ENCODE measurements around the gene CERS1. TPM values are rescaled to one million over a fixed set of nuclear protein-coding genes. Genes with fewer than 3 reads are reported as not detected.
A peak's percentile ranks its signal among the peaks of the same experiment; 100 is the strongest.

The CERS1 gene
- total RNA-seq, 2 donors from 2014 or later: 0.26 to 0.66 TPM

- intact Hi-C loops (cut with DNase I): no loop called here
- Histone ChIP-seq H3K4me3 (no peak overlapping the region), H3K36me3 (replicated peaks in 1 of 2; ENCODE audit: insufficient read depth in 1 of 2, low read depth in 2 of 2) (peaks cover 40 to 44% of the 10 kb centered on the region in 2 donors), H3K27me3 (no peaks in the 10 kb centered on the region), H3K9me3 (no peaks in the 10 kb centered on the region), H3K4me1 (peaks cover 32% of the 10 kb centered on the region), H3K27ac (no peak overlapping the region)
- DNase-seq (no peak), ATAC-seq (no peak)
- WGBS, 2 donors: 89 to 94% methylated on average over 25 to 31 of the region's 31 CpGs
- TF ChIP-seq POLR2A (IDR thresholded peaks at IDR 0.05) (no peak), CTCF (IDR thresholded peaks at IDR 0.05) (no peak)
These were observed 44.2 kb downstream of the CERS1 start for GRCh38 chr19:18851673-18852325.

- H3K4me1 ChIP-seq: peaks cover 38% of the 10 kb centered on the region
- TF ChIP-seq CTCF (IDR thresholded peaks at IDR 0.05) (no peak), POLR2A (IDR thresholded peaks at IDR 0.05) (no peak)
- H3K27ac ChIP-seq: peak overlapping the region in 1 of 4 donors; percentile 62
- intact Hi-C loops (cut with DNase I): no loop called here
- H3K4me3 ChIP-seq: no peak overlapping the region
- no peaks in the 10 kb centered on the region for H3K9me3 ChIP-seq
- peaks cover 29 to 34% of the 10 kb centered on the region in 2 donors for H3K36me3 ChIP-seq (replicated peaks in 1 of 2; ENCODE audit: insufficient read depth in 1 of 2, low read depth in 2 of 2)
- DNase-seq (no peak), ATAC-seq (no peak)
- 81 to 82% methylated on average over 17 to 27 of the region's 27 CpGs for WGBS, 2 donors
- no peaks in the 10 kb centered on the region for H3K27me3 ChIP-seq
These were observed 45.2 kb downstream of the CERS1 start for GRCh38 chr19:18850471-18851375.

GRCh38 chr19:18849838-18850400, 46.0 kb downstream of the CERS1 start:
- Histone ChIP-seq H3K36me3 (replicated peaks in 1 of 2; ENCODE audit: insufficient read depth in 1 of 2, low read depth in 2 of 2) (peaks cover 25 to 26% of the 10 kb centered on the region in 2 donors), H3K27ac (peak overlapping the region in 2 of 4 donors; percentile 51 to 62), H3K4me3 (no peak overlapping the region), H3K9me3 (no peaks in the 10 kb centered on the region), H3K27me3 (no peaks in the 10 kb centered on the region), H3K4me1 (peaks cover 46% of the 10 kb centered on the region)
- DNase-seq: no peak
- 65 to 77% methylated on average over 15 of the region's 16 CpGs for WGBS, 2 donors
- TF ChIP-seq CTCF (IDR thresholded peaks at IDR 0.05) (no peak), POLR2A (IDR thresholded peaks at IDR 0.05) (no peak)
- ATAC-seq: no peak
- intact Hi-C loops (cut with DNase I): no loop called here

- Histone ChIP-seq H3K4me3 (no peak overlapping the region), H3K27me3 (no peaks in the 10 kb centered on the region)
- intact Hi-C loops (cut with DNase I): no loop called here
These were observed 46.9 kb downstream of the CERS1 start for GRCh38 chr19:18848878-18849661.

More at GRCh38 chr19:18848878-18849661, 46.9 kb downstream of the CERS1 start:
- peaks cover 18 to 20% of the 10 kb centered on the region in 2 donors for H3K36me3 ChIP-seq (replicated peaks in 1 of 2; ENCODE audit: insufficient read depth in 1 of 2, low read depth in 2 of 2)
- H3K4me1 ChIP-seq: peaks cover 54% of the 10 kb centered on the region
- no peaks in the 10 kb centered on the region for H3K9me3 ChIP-seq
- 61 to 71% methylated on average over 22 of the region's 23 CpGs for WGBS, 2 donors
- peak overlapping the region in 2 of 4 donors; percentile 51 to 62 for H3K27ac ChIP-seq
- DNase-seq: peak in 1 of 4 donors; percentile 78
- no peak for TF ChIP-seq CTCF (IDR thresholded peaks at IDR 0.05)
- TF ChIP-seq POLR2A (IDR thresholded peaks at IDR 0.05): peak in 1 of 3 donors; percentile 20
- ATAC-seq: peak; percentile 31
